Keratinocyte (primary cell): ENCODE data around the gene RRP8. TPM values are rescaled to one million over a fixed set of nuclear protein-coding genes. Genes with fewer than 3 reads are reported as not detected.

Experiments used
- DNase-seq: peaks from one replicate; pipeline ENCODE4 v3.0.0-alpha.2; 2011; ENCODE audit warnings: low read depth, missing footprints, low spot score
- FAIRE-seq: peaks from 2 replicates; lab custom pipeline; 2011; peaks lifted over from hg19 to GRCh38; lab: Jason Lieb, UNC
- H2AFZ ChIP-seq: 2 replicates; pipeline ENCODE4 v1.6.0; 2012; ENCODE audit warnings: low read length, control low read depth, inconsistent platforms; ENCODE audit not compliant: control insufficient read depth
- H3K27ac ChIP-seq: 2 replicates; pipeline ENCODE4 v1.5.1; 2011; ENCODE audit warnings: low read length; ENCODE audit not compliant: control insufficient read depth, insufficient read depth
- H3K27me3 ChIP-seq: 3 replicates; pipeline ENCODE4 v1.6.0; 2011; ENCODE audit warnings: low read length; ENCODE audit not compliant: control insufficient read depth, insufficient read depth; ENCODE audit errors: extremely low read depth
- H3K36me3 ChIP-seq, 2 experiments: 2 replicates in 1 of 2; 3 replicates in 1 of 2; pipeline ENCODE4 v1.5.1; 2011; ENCODE audit warnings: low read length in 2 of 2, mild to moderate bottlenecking in 1 of 2; ENCODE audit not compliant: control insufficient read depth in 2 of 2, insufficient read depth in 2 of 2; ENCODE audit errors: extremely low read depth in 1 of 2
- H3K4me1 ChIP-seq: 3 replicates; pipeline ENCODE4 v1.5.1; 2011; ENCODE audit warnings: low read length; ENCODE audit not compliant: control insufficient read depth, insufficient read depth; ENCODE audit errors: extremely low read depth
- H3K4me2 ChIP-seq: 3 replicates; pipeline ENCODE4 v1.6.0; 2011; ENCODE audit warnings: low read depth, low read length; ENCODE audit not compliant: control insufficient read depth, insufficient read depth; ENCODE audit errors: extremely low read depth
- H3K4me3 ChIP-seq, 3 experiments: fragments of 200-600 bp in 1 of 3; sonication (generic) in 1 of 3; 2 replicates in 2 of 3; 3 replicates in 1 of 3; pipeline ENCODE4 v1.5.1; 2011 to 2016; ENCODE audit warnings: low read length in 3 of 3, mild to moderate bottlenecking in 3 of 3, control low read depth in 2 of 3, inconsistent platforms in 1 of 3, low read depth in 1 of 3, mixed read lengths in 1 of 3, mixed run types in 1 of 3, moderate library complexity in 1 of 3; ENCODE audit not compliant: control insufficient read depth in 2 of 3, insufficient read depth in 2 of 3; ENCODE audit errors: extremely low read depth in 1 of 3
- H3K79me2 ChIP-seq: 2 replicates; pipeline ENCODE4 v1.6.0; 2012; ENCODE audit warnings: low read length; ENCODE audit not compliant: control insufficient read depth, insufficient read depth
- H3K9ac ChIP-seq: 3 replicates; pipeline ENCODE4 v1.6.0; 2011; ENCODE audit warnings: low read length; ENCODE audit not compliant: control insufficient read depth, insufficient read depth; ENCODE audit errors: extremely low read depth
- H3K9me1 ChIP-seq: 3 replicates; pipeline ENCODE4 v1.6.0; 2011; ENCODE audit warnings: low read length; ENCODE audit not compliant: control insufficient read depth, insufficient read depth; ENCODE audit errors: extremely low read depth
- H3K9me3 ChIP-seq: 2 replicates; pipeline ENCODE4 v1.5.1; 2012; ENCODE audit warnings: low read depth, low read length; ENCODE audit not compliant: control insufficient read depth
- H4K20me1 ChIP-seq: 3 replicates; pipeline ENCODE4 v1.6.0; 2011; ENCODE audit warnings: low read length; ENCODE audit not compliant: control insufficient read depth, insufficient read depth; ENCODE audit errors: extremely low read depth
- CTCF ChIP-seq, 3 experiments: IDR thresholded peaks in 1 of 3; conservative IDR thresholded peaks in 1 of 3; optimal IDR thresholded peaks in 1 of 3; 2 replicates in 2 of 3; 3 replicates in 1 of 3; pipeline versions ENCODE3 to v1.5.1; 2011; ENCODE audit warnings: low read length in 3 of 3, mild to moderate bottlenecking in 3 of 3, moderate library complexity in 2 of 3, control low read depth in 1 of 3, inconsistent platforms in 1 of 3; ENCODE audit not compliant: insufficient read depth in 2 of 3; ENCODE audit errors: extremely low read depth in 1 of 3
- EZH2 ChIP-seq: IDR thresholded peaks from one replicate; pipeline ENCODE4 v1.6.1; 2012; ENCODE audit warnings: inconsistent platforms, mild to moderate bottlenecking, low read length, moderate library complexity
- dilution Hi-C: fragments of 300-500 bp; cut with MboI; formaldehyde crosslinking; loops from one replicate; pipeline ENCODE4 v1.7.0; 2020; ENCODE audit warnings: low sequenced_read_pairs; ENCODE audit not compliant: extremely low pct_ligation_motif_present
- polyA plus RNA-seq, 5 experiments: library from polyadenylated mRNA; depleted of rRNA in 3 of 5; stranded (reverse) in 3 of 5; stranded (forward) in 1 of 5; unstranded in 1 of 5; fragments of >200 nt; gene quantifications; 1 replicate in 1 of 5; 2 replicates in 3 of 5; 3 replicates in 1 of 5; pipeline versions ENCODE4 v1.2.1 to v1.2.3, GENCODE V29; 2011 to 2012; ENCODE audit warnings: missing spikeins in 2 of 5, low read depth in 1 of 5, low replicate concordance in 1 of 5

RRP8 gene
- polyA plus RNA-seq, 1 donor (not counting 4 experiments of a cell fraction or from before 2014, with no cell fraction given): 15.0 TPM

GRCh38 chr11:6565325-6565724 is 38.1 kb downstream of the RRP8 start:
- Histone ChIP-seq H3K9me3 (no peaks in the 10 kb centered on the region), H3K4me2 (no peak overlapping the region), H3K4me1 (peaks cover 5% of the 10 kb centered on the region), H3K9ac (no peak overlapping the region), H3K27ac (no peak overlapping the region), H3K36me3 (peaks cover 0 to 1% of the 10 kb centered on the region in 2 experiments), H3K27me3 (no peaks in the 10 kb centered on the region), H3K9me1 (no peaks in the 10 kb centered on the region), H4K20me1 (no peaks in the 10 kb centered on the region), H2AFZ (no peak overlapping the region), H3K4me3 (no peak overlapping the region), H3K79me2 (no peaks in the 10 kb centered on the region)
- FAIRE-seq (no peak), DNase-seq (no peak)
- TF ChIP-seq CTCF (optimal IDR thresholded peaks at IDR 0.05 in 1 of 3, IDR thresholded peaks at IDR 0.05 in 1 of 3, conservative IDR thresholded peaks at IDR 0.05 in 1 of 3; ENCODE audit: extremely low read depth in 1 of 3, insufficient read depth in 2 of 3, low read length in 3 of 3) (no peak), EZH2 (no peak)
- dilution Hi-C loops: no loop called here

DNA sequence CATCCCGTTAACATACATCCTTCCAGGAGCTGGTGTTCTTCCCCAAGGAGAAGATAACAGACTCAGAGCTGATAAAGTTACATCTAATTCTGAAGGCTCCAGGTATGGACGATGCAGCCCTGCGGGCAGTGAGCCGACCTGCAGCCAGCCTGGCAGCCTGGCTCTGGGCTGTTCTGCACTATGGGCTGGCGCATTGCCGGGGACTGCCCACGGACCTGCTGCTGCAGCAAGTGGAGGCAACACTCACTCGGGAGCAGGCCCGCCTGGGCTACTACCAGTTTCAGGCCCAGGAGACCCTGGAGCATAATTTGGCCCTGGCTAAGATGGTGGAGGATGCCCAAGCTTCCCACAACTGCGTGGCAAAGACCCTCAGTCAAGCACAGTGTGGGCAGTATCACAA is 39.7 kb downstream of the RRP8 start:
- H3K4me3 ChIP-seq: no peak overlapping the region
- H3K9me1 ChIP-seq: no peaks in the 10 kb centered on the region
- no peak overlapping the region for H3K9ac ChIP-seq
- dilution Hi-C loops: no loop called here
- H3K36me3 ChIP-seq: peaks cover 0 to 1% of the 10 kb centered on the region in 2 experiments
- no peaks in the 10 kb centered on the region for H4K20me1 ChIP-seq
- FAIRE-seq: no peak
- H2AFZ ChIP-seq: no peak overlapping the region
- H3K27ac ChIP-seq: no peak overlapping the region
- no peaks in the 10 kb centered on the region for H3K9me3 ChIP-seq
- no peaks in the 10 kb centered on the region for H3K79me2 ChIP-seq
- DNase-seq: no peak
- TF ChIP-seq EZH2 (no peak), CTCF (optimal IDR thresholded peaks at IDR 0.05 in 1 of 3, IDR thresholded peaks at IDR 0.05 in 1 of 3, conservative IDR thresholded peaks at IDR 0.05 in 1 of 3; ENCODE audit: extremely low read depth in 1 of 3, insufficient read depth in 2 of 3, low read length in 3 of 3) (no peak)
- H3K4me2 ChIP-seq: no peak overlapping the region
- no peaks in the 10 kb centered on the region for H3K27me3 ChIP-seq
- H3K4me1 ChIP-seq: peaks cover 5% of the 10 kb centered on the region
